ENCODE data around the gene STING1.

DNA sequence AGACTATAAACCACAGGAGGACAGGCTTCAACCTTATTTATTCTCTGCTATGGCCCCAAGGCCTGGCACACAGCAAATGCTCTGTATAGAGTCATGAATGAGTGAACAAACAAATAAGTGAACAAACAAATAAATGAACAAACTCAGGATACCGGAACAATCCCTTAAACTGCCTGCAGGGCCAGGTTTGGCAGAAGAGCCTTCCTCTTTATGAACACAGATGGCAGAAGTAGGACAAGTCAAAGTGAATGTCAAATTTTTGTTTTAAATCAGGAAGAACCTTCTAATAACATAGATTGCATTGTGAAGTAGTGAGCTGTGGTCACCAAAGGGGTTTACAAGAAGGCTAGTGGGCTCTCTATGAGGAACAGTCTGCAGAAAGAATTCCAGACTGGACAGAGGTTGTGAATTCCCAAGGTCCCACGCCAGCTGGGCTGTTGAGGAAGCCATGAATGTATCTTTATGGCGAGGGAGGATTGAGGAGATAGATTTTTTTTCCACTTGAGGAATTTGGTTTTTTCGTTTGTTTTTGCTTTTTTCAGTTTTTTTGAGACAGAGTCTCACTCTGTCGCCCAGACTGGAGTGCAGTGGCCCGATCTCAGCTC, 30.3 kb upstream of the STING1 start:
- TF ChIP-seq, protein P1, sequence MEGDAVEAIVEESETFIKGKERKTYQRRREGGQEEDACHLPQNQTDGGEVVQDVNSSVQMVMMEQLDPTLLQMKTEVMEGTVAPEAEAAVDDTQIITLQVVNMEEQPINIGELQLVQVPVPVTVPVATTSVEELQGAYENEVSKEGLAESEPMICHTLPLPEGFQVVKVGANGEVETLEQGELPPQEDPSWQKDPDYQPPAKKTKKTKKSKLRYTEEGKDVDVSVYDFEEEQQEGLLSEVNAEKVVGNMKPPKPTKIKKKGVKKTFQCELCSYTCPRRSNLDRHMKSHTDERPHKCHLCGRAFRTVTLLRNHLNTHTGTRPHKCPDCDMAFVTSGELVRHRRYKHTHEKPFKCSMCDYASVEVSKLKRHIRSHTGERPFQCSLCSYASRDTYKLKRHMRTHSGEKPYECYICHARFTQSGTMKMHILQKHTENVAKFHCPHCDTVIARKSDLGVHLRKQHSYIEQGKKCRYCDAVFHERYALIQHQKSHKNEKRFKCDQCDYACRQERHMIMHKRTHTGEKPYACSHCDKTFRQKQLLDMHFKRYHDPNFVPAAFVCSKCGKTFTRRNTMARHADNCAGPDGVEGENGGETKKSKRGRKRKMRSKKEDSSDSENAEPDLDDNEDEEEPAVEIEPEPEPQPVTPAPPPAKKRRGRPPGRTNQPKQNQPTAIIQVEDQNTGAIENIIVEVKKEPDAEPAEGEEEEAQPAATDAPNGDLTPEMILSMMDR (IDR thresholded peaks at IDR 0.05) = no peak
- TF ChIP-seq EZH2 (IDR thresholded peaks at IDR 0.05; ENCODE audit: borderline replicate concordance, insufficient read depth, low read depth, low read length, poor library complexity, severe bottlenecking) = no peak

Data from B cell (primary cell).